HuH-7 (cell line): ENCODE results near the gene HELZ2.
A peak's percentile ranks its signal among the peaks of the same experiment; 100 is the strongest.
"Not testable (repeated sequence)": the region's sequence is repeated elsewhere in the genome, so short reads cannot be mapped to it uniquely, and the experiment has no call there.

Source experiments
- DNase-seq: peaks from one replicate; pipeline ENCODE4 v3.0.0; 2011; ENCODE audit warnings: low spot score

Gene HELZ2, protein sequence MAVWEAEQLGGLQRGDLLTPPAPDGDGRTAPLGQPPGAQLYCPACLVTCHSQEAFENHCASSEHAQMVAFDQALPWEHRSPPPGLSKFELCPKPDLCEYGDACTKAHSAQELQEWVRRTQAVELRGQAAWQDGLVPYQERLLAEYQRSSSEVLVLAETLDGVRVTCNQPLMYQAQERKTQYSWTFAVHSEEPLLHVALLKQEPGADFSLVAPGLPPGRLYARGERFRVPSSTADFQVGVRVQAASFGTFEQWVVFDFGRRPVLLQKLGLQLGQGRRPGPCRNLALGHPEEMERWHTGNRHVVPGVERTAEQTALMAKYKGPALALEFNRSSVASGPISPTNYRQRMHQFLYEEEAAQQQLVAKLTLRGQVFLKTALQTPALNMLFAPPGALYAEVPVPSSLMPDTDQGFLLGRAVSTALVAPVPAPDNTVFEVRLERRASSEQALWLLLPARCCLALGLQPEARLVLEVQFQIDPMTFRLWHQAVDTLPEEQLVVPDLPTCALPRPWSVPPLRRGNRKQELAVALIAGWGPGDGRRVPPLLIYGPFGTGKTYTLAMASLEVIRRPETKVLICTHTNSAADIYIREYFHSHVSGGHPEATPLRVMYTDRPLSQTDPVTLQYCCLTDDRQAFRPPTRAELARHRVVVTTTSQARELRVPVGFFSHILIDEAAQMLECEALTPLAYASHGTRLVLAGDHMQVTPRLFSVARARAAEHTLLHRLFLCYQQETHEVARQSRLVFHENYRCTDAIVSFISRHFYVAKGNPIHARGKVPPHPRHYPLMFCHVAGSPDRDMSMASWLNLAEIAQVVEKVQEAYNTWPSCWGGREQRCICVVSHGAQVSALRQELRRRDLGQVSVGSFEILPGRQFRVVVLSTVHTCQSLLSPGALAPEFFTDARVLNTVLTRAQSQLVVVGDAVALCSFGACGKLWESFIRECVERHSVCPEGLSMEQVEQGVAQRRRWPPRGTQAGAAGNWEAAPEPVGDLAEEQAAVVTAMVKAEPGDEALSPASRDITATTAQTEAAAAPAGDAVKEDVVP (N-terminal part only)

DNA sequence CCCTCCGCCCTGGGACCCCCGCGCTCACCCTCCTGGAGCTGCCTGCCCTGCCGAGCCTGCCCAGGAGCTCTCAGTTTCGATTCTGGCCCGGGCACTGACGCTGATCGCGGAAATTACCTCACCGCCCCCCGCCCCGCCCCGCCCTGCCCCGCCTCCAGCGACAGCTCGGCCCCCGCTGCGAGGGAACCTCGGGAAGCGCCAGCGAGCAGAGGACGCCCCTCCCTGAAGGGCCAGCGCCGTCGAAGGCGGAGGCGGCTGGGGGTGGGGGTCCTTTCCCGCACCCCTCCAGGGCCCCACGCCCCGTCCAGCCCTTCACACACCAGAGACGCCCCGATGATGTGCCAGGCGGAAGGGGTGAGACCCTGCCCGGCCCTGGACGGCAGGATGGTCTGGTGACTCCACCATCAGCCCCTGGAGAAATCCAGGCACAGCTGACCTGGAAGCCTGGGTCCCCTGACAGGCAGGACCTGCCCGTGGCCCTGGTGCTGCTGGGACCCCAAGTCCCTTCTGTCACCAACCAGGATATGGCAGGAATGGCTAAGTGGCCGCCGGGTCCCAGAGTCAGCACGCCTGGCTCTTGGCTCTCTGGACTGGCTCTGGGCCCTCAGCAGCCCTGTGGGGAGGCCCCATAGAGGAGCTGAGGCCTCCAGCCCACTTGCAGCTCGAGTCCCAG lies at the start of gene HELZ2:
Gene HELZ2, minus strand, starts transcription at position 84 of the 673 bp plus-strand sequence. CDS start 1,854 bp downstream, outside the sequence.
- peak; percentile 98 for DNase-seq

DNA sequence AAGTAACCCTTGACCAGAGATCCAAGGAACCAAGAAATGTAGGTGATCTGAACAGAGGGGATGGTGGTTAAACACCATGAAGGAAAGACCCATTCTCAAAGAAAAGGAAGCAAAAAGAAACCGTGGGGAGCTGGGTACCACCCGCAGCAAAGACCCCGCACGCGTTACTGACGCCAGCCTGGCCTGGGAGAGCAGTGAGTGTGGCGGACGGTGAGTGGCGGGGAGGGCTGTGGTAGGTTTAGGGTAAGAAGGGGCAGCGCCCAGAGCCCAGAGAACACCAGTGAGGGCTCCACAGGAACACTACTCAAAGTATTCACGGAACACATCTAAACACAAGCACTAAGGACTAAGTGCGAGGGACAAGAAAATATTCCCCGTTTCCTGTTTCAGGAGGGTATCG lies 48.7 kb upstream of the HELZ2 start:
- no peak for DNase-seq

DNA sequence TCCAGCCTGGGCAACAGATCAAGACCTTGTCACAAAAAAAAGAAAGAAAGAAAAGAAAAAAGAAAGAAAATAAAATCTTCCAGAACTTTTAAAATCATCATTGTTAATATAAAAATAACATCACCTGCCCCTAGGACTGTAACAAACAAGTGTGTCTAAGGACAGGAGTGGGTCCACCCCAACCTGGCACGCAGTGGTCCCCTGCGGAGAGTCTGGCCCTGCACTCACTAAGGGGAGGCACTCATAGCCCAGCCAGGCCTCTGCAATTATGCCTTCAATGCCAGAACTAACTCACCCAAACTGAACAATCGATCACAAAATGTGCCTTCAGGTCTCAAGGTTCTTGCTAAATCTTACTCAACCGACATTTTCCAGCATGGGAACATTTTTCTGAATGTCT lies 48.1 kb upstream of the HELZ2 start:
- DNase-seq: no peak

DNA sequence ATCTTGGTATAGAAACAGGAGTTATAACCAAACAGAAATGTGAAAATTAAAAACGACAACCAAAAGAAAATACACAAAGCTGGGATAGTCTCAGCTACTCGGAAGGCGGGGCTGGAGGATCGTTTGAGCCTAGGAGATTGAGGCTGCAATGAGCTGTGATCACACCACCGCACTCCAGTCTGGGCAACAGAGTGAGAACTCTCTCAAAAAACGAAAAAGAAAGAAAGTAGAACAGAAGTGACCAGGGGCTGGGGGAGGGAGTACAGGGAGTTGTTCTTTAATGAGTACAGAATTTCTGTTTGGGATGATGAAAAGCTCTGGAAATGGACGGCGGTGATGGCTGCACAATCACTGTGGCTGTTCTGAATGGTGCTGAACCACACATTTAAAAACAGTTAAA lies 47.0 kb upstream of the HELZ2 start:
- DNase-seq: no peak

DNA sequence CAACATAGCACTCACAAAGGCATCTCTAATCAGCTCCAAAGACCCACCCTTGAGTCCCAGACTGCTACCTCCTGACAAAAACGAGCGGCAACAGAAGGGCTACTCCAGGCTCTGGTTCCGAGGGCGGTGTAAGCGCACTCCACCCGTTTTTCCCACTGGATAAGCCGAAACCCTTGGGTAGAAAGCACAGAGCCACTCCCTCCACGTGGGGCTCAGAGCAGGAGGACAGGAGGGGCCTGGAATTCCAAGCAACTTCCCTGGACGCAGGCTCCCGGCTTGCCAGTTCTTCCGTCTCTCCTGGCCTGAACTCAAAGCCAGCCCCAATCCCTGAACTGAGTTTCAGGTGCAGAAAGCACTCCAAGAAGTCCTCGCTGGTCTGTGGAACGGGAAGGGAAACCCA lies 45.5 kb upstream of the HELZ2 start:
- DNase-seq: no peak

DNA sequence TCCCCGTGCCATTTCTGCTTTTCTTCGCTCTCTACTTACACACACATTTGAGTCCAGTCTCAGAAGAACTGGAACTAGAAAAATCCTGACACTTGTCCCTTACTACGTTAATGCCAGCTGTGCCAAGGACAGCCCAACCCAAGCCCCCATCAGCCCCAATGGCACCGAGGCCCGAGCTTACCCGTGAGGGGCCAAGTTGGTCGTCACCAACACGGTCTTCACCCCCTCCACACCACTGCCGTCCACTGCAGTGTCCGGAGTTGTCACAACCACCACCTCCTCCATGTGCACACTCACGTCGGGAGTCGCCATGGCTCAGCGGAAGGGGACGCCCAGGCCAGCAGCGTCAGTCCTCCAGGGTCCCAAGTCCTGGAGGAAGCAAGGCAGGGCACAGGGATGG lies 45.0 kb upstream of the HELZ2 start:
- DNase-seq: no peak

DNA sequence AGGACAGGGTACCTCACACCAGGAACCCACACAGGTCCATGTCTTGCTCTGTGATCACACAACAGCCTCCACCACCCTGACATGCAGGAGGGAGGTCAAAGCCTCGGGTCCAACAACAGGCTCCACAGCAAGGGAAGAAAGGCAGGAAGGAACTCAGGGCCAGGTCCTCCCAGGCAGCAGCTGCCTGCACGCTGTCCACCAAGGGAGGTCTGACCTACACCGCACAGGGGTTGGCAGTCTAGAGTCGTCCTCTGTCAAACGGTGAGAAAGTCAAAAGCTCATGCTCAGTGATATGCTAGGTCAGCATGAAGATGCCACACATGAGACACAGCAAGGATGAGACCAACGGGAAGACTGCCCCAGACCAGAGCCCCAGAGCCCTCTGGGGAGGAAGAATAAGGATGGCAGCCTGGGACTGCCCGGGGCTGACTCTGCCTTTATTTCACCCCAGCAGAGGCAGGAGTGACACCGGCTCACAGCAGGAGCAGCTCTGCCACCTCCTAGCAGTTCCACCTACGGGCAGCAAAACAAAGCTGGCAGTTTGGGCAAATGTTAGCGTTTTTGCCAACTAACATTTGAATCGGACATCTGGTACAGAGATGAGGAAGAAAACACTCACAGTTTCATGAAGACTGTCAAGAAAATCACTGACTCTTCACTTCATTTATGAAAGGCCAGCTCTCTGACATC lies 44.4 kb upstream of the HELZ2 start:
- DNase-seq: no peak

DNA sequence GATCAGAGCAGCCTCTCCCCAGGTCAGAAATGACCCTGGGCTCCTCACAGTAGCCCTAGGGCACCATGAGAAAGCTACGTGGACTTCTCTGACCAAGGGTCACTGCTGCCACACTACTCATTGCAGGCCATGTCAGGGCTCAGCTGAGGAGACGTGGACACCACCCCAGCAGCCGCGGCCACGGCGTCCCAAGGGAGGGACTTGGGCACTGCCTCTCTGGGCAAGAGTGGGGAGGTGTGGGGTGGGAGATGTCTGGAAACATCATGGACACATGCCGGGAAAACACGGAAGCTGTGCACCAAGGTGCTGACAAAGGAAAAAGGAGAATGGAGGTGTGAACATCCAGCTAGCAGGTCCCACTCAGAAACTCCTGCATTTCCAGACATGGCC lies 43.8 kb upstream of the HELZ2 start:
- no peak for DNase-seq

DNA sequence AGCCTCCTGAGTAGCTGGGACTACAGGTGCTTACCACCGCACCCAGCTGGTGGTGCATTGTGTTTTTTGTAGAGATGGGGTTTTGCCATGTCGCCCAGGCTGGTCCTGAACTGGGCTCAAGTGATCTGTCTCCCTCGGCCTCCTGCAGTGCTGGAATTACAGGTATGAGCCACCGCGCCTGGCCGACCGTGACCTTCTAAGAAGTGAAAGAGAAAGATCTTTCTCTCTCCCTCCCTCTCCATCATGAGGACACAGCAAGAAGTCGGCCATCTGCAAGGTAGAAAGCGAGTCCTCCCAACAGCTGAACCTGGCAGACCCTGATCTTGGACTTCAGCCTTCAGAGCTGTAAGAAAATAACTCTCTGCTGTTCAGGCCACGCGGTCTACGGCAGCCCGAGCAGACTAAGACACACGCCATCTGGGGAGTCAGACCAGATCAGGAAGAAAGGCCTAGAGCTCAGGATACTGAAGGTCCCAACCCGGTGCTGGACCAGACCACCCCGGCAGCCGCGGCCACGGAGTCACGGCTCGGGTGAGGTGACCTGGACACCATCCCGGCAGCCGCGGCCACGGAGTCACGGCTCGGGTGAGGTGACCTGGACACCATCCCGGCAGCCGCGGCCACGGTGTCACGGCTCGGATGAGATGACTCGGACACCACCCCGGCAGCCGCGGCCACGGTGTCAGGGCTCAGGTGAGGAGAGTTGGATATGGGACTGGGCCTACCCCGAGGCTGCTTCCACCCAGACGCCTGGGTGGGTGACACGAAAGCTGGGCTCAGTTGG lies 43.2 kb upstream of the HELZ2 start:
- no peak for DNase-seq

DNA sequence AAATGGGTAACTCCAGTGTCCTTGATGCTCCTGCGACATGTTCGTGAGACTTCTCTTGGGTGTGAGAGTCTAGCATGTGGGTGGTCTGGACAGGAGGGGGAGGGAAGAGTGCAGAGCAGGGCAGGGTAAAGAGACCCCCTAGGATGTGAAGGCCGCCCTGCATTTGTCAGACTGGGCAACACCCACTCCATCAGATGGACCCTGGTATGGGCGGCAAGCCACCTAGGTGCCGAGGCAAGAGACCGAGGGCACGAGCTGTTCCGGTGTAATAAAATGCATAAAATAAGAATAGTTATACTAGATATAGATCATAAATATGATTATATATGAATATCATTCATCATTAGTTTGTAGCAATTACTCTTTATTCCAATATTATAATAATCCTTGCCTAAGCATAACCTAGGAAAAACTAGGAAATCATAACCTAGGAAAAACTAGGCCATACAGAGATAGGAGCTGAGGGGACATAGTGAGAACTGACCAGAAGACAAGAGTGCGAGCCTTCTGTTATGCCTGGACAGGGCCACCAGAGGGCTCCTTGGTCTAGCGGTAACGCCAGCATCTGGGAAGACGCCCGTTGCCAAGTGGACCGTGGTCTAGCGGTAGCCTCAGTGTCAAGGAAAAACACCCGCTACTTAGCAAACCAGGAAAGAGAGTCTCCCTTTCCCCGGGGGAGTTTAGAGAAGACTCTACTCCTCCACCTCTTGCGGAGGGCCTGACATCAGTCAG lies 40.0 kb upstream of the HELZ2 start:
- DNase-seq: not testable (repeated sequence)

DNA sequence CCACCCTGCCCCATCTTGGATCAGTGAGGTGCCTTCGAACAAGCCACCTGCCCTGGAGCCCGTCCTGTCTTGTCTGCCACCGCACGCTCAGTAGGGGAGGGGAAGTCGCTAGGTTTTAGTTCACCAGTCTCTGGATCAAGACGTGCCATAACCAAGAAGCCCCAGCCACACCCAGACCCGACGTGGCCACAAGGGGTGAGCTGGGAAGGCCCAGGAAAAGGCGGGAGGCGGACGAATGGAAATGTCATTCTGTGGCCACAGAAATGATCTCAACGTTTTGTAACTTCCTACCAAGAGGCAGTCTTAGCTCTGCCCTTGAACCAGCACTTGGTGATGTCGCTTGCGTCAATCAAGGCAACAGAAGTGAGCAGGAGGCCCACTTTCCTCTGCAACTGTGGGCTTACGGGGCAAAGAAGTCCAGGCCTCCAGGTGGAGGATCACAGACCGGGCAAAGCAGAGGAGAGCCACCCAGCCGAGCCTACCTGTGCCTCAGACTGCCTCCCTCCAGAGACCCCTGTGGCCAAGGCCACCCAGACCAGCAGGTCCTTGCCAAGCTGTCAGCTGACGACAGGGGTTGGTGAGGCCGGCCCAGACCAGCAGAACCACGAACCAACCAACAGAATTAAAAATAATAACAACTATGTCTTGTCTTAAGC lies 38.4 kb upstream of the HELZ2 start:
- DNase-seq: no peak

DNA sequence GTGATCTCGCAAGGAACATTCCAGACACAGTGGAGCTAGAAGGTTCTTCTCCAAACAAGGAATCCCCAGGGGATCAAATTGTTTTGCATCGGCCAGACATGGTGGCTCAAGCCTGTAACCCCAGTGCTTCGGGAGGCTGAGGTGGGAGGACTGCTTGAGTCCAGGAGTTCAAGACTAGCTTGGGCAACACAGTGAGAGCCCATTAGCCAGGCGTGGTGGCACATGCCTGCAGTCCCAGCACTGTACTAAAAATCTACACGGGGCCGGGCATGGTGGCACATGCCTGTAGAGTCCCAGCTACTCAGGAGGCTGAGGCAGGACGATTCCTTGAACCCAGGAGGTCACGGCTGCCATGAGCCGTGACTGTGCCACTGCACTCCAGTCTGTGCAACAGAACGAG lies 37.6 kb upstream of the HELZ2 start:
- DNase-seq: no peak

DNA sequence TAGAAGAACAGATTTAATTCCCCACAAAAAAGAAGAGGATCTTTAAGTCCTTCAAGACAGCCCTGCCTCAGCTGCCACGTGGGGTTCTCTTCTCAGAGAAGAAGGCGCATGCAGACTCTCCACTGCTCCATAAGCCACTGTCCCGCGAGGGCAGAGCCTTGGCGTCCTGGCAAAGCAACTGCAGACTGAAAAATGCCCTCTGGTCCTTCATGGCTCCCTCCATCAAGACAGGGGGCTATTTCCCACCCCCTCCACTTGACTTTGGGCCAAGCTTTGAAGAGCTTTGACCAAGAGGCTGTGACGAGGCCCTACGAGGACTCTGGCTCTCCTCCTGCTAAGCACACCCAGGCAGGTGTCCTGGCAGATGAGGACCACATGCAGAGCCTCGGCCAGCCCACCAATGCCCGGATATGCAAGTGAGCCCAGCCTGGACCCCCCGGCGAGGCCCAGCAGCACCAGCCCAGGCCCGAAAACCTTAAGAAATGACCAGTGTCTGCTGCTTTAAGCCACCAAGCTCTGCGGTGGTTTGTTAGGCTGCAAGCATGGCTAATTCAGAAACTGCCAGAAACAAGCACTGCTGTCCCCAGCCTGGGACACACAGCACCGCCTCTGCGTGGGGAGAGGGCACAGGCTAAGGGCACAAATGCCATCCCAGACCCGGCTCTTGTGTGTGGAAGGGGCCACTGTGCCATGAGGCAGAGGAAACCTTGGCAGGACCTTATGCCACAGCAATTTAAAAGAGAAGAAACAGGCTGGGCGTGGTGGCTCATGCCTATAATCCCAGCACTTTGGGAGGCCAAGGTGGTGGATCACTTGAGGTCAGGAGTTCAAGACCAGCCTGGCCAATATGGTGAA lies 36.8 kb upstream of the HELZ2 start:
- no peak for DNase-seq

DNA sequence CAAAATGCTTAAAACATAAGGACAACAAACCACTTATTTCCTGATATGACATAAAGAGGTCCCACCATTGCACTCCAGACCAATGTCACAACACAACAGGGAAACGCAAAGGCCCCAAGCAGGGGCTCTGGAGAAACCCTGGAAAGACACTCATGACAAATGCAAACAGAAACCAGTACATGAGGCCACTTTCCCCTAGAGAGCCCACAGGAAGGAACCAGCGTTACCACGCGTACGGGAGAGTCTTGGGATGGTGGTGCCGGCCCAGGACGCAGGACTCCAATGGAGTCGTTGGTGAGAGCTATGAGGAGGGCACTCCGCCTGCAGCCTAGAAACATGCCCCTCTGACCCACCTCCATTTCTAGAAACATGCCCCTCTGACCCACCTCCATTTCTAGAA lies 32.6 kb upstream of the HELZ2 start:
- no peak for DNase-seq

DNA sequence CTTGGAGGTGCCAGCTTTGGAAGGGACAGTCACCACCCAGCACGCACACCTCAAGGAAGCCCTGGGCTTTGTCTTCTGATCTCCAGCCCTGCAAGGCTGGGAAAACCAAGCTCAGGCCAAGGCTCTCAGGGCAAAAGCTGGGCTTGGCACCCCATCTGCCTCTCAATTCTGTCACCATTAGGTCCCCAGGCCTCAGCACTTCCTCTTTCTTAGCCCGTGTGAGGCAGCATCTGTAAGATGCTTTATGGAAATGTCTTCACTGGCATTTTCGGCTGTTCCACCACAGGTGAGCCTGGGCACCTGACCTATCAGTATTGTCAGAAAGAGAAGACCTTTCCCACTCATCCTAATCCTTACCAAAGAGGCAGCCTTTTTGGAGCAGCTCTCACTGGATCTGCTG lies 28.3 kb upstream of the HELZ2 start:
- no peak for DNase-seq

DNA sequence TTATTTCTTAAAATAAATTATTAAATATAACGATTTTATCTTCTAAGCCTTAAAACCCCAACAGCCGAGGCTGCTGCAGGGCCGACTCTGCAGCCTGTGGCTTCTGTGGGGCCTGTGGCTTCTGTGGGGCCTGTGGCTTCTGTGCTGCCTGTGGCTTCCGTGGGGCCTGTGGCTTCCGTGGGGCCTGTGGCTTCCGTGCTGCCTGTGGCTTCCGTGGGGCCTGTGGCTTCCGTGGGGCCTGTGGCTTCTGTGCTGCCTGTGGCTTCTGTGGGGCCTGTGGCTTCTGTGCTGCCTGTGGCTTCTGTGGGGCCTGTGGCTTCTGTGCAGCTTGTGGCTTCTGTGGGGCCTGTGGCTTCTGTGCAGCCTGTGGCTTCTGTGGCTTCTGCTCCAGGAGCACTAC lies 27.6 kb upstream of the HELZ2 start:
- not testable (repeated sequence) for DNase-seq

DNA sequence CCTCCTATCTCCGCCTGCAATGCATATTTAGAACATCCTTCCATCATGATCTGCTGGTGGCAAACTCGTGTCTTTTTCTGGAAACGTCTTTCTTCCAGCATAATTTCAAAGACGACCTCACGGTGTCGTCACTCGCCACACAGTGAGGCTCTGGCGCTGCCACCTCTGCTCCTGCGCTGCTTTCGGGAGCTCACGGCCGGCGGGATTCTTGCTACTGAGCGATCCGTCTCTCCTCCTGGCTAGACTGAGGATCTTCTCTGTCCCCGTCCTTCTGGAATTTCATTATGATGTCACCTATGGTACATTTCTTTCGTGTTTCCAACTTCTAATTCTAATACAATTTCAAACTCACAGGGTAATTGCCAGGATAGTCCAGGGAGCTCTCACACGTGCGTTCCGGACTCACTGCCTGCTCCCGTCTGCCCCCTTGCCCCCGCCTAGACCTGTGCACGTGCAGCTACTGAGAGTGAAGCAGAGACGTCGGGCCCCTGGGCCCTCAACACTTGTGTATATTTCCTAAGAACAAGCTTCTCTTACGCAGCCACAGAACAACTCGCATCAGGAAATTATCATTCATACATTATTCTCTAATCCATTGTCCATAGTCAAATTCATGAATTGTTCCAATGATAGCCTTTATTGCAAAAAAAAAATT lies 25.5 kb upstream of the HELZ2 start:
- DNase-seq: no peak
